C1 segment of cervical spinal cord (tissue), 14 donors: ENCODE data around the gene FEM1B.
A peak's percentile ranks its signal among the peaks of the same experiment; 100 is the strongest.

Experiments used
- DNase-seq, 14 donors: peaks; one replicate each; lab custom pipeline; 2025; lab: John Stamatoyannopoulos, UW

FEM1B gene

GRCh38 chr15:68258692-68259091, 18.9 kb upstream of the FEM1B start:
- no peak for DNase-seq

GRCh38 chr15:68259883-68260282, 17.7 kb upstream of the FEM1B start:
- DNase-seq, result no peak

- DNase-seq, result no peak
These were observed 16.3 kb upstream of the FEM1B start for GRCh38 chr15:68261241-68261640.

- no peak for DNase-seq
These were observed 15.6 kb upstream of the FEM1B start for GRCh38 chr15:68261980-68262379.

- no peak for DNase-seq
These were observed 14.8 kb upstream of the FEM1B start for GRCh38 chr15:68262514-68263356.

GRCh38 chr15:68264282-68264681, 13.3 kb upstream of the FEM1B start:
- DNase-seq, result no peak

GRCh38 chr15:68265081-68265480, 12.5 kb upstream of the FEM1B start:
- DNase-seq, result no peak

- DNase-seq, result no peak
These were observed 11.9 kb upstream of the FEM1B start for GRCh38 chr15:68265674-68266073.

GRCh38 chr15:68268405-68268804, 9.1 kb upstream of the FEM1B start:
- no peak for DNase-seq

GRCh38 chr15:68271854-68272471, 5.6 kb upstream of the FEM1B start:
- DNase-seq, result peak in 6 of 14 donors; percentile 28 to 51 (median 40)

GRCh38 chr15:68272721-68273271, 4.7 kb upstream of the FEM1B start:
- no peak for DNase-seq

GRCh38 chr15:68274201-68274848, 3.2 kb upstream of the FEM1B start:
- DNase-seq, result no peak

- DNase-seq, result no peak
These were observed 2.3 kb upstream of the FEM1B start for GRCh38 chr15:68275165-68275746.

- peak in 1 of 14 donors; percentile 45 for DNase-seq
These were observed 877 bp upstream of the FEM1B start for GRCh38 chr15:68276668-68277067.

- DNase-seq, result peak in 3 of 14 donors; percentile 76 to 81 (median 80)
These were observed 378 bp upstream of the FEM1B start for GRCh38 chr15:68277131-68277602.

GRCh38 chr15:68278345-68278594, 725 bp downstream of the FEM1B start:
- no peak for DNase-seq

GRCh38 chr15:68278595-68279405, 1.3 kb downstream of the FEM1B start:
- no peak for DNase-seq

GRCh38 chr15:68279779-68280753, 2.5 kb downstream of the FEM1B start:
- no peak for DNase-seq

GRCh38 chr15:68281008-68281407, 3.5 kb downstream of the FEM1B start:
- no peak for DNase-seq

- no peak for DNase-seq
These were observed 5.9 kb downstream of the FEM1B start for GRCh38 chr15:68283401-68283800.
